Measurements from ENCODE around the gene GMPR. TPM values are rescaled to one million over a fixed set of nuclear protein-coding genes. Genes with fewer than 3 reads are reported as not detected.

Gene GMPR
- total RNA-seq, 1 donor from 2014 or later = 2.0 TPM

GRCh38 chr6:16244869-16245451, 6.6 kb downstream of the GMPR start:
- H3K4me1 ChIP-seq = peaks cover 10% of the 10 kb centered on the region

GRCh38 chr6:16248271-16248853, 10.0 kb downstream of the GMPR start:
- intact Hi-C loops (cut with DNase I) = no loop called here

More at GRCh38 chr6:16244869-16245451, 6.6 kb downstream of the GMPR start:
- intact Hi-C loops (cut with DNase I) = no loop called here
- no peak overlapping the region for H3K27ac ChIP-seq
- H3K9me3 ChIP-seq = no peaks in the 10 kb centered on the region
- TF ChIP-seq POLR2AphosphoS5 (IDR thresholded peaks at IDR 0.05; ENCODE audit: insufficient read depth in 1 of 2, low read depth in 1 of 2) = no peak
- TF ChIP-seq POLR2A (IDR thresholded peaks at IDR 0.05) = no peak
- no peak for TF ChIP-seq CTCF (IDR thresholded peaks at IDR 0.05)
- H3K4me3 ChIP-seq = no peak overlapping the region
- no peaks in the 10 kb centered on the region for H3K36me3 ChIP-seq
- no peaks in the 10 kb centered on the region for H3K27me3 ChIP-seq
- no peak for DNase-seq (ENCODE audit: extremely low spot score in 2 of 2)

GRCh38 chr6:16249971-16250370, 11.6 kb downstream of the GMPR start:
- no peak for DNase-seq (ENCODE audit: extremely low spot score in 2 of 2)
- Histone ChIP-seq H3K9me3 (no peaks in the 10 kb centered on the region), H3K4me3 (no peak overlapping the region), H3K27me3 (no peaks in the 10 kb centered on the region), H3K27ac (no peak overlapping the region), H3K36me3 (no peaks in the 10 kb centered on the region), H3K4me1 (no peaks in the 10 kb centered on the region)
- no peak for TF ChIP-seq POLR2A (IDR thresholded peaks at IDR 0.05)
- TF ChIP-seq POLR2AphosphoS5 (IDR thresholded peaks at IDR 0.05; ENCODE audit: insufficient read depth in 1 of 2, low read depth in 1 of 2) = no peak
- TF ChIP-seq CTCF (IDR thresholded peaks at IDR 0.05) = no peak
- intact Hi-C loops (cut with DNase I) = no loop called here

More at GRCh38 chr6:16248271-16248853, 10.0 kb downstream of the GMPR start:
- Histone ChIP-seq H3K27ac (no peak overlapping the region), H3K36me3 (no peaks in the 10 kb centered on the region), H3K4me3 (no peak overlapping the region), H3K9me3 (no peaks in the 10 kb centered on the region), H3K4me1 (peaks cover 5% of the 10 kb centered on the region), H3K27me3 (no peaks in the 10 kb centered on the region)
- TF ChIP-seq CTCF (IDR thresholded peaks at IDR 0.05) (no peak), POLR2AphosphoS5 (IDR thresholded peaks at IDR 0.05; ENCODE audit: insufficient read depth in 1 of 2, low read depth in 1 of 2) (no peak), POLR2A (IDR thresholded peaks at IDR 0.05) (no peak)
- DNase-seq (ENCODE audit: extremely low spot score in 2 of 2) = no peak

GRCh38 chr6:16251706-16252105, 13.3 kb downstream of the GMPR start:
- intact Hi-C loops (cut with DNase I) = no loop called here
- Histone ChIP-seq H3K27ac (no peak overlapping the region), H3K27me3 (no peaks in the 10 kb centered on the region), H3K9me3 (no peaks in the 10 kb centered on the region), H3K4me3 (no peak overlapping the region), H3K4me1 (no peaks in the 10 kb centered on the region), H3K36me3 (no peaks in the 10 kb centered on the region)
- no peak for TF ChIP-seq CTCF (IDR thresholded peaks at IDR 0.05)
- TF ChIP-seq POLR2AphosphoS5 (IDR thresholded peaks at IDR 0.05; ENCODE audit: insufficient read depth in 1 of 2, low read depth in 1 of 2) = no peak
- TF ChIP-seq POLR2A (IDR thresholded peaks at IDR 0.05) = no peak
- DNase-seq (ENCODE audit: extremely low spot score in 2 of 2) = no peak

GRCh38 chr6:16252686-16253299, 14.4 kb downstream of the GMPR start:
- no peak overlapping the region for H3K4me3 ChIP-seq
- no peaks in the 10 kb centered on the region for H3K9me3 ChIP-seq
- no peak for DNase-seq (ENCODE audit: extremely low spot score in 2 of 2)
- H3K27me3 ChIP-seq = no peaks in the 10 kb centered on the region
- H3K27ac ChIP-seq = no peak overlapping the region
- no peaks in the 10 kb centered on the region for H3K4me1 ChIP-seq
- no peaks in the 10 kb centered on the region for H3K36me3 ChIP-seq
- intact Hi-C loops (cut with DNase I) = no loop called here
- TF ChIP-seq CTCF (IDR thresholded peaks at IDR 0.05) (no peak), POLR2A (IDR thresholded peaks at IDR 0.05) (no peak), POLR2AphosphoS5 (IDR thresholded peaks at IDR 0.05; ENCODE audit: insufficient read depth in 1 of 2, low read depth in 1 of 2) (no peak)
